Measurements from ENCODE around the gene TUBG1.

DNA sequence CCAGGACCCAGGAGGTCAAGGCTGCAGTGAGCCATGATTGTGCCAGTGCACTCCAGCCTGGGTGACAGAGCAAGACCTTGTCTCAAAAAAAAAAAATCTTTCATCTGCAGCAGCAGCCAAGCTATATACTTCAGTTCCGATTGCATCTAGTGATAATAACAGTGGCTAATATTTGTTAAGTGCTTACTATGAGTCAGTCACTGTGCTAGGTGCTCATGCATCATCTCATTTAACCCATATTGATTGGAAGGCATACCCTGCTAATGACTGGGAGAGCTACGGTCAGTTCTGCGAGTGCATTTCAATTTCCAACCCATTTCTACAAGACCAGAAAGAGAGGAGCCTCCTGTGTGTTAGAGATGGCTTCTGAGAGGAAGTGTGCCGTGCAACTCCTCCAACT is 41.9 kb downstream of the TUBG1 start:
- TF ChIP-seq EZH2 (IDR thresholded peaks at IDR 0.05) (no peak), EZH2phosphoT487 (IDR thresholded peaks at IDR 0.05) (no peak)
